Endometrial microvascular endothelial cells (primary cell): ENCODE measurements around the gene KRT33B. TPM values are rescaled to one million over a fixed set of nuclear protein-coding genes. Genes with fewer than 3 reads are reported as not detected.

Experiments used
- in situ Hi-C: cut with HindIII; loops from 2 replicates; pipeline ENCODE4 v1.10.0; 2017; ENCODE audit warnings: low sequenced_read_pairs, low pct_unique_long_range_greater_than_20kb; ENCODE audit errors: inconsistent ontology term
- total RNA-seq: library from RNA; depleted of rRNA; stranded (reverse); fragments of >200 nt; gene quantifications from one replicate; pipeline ENCODE4 v1.2.3, GENCODE V29; 2015; ENCODE audit errors: inconsistent ontology term

The KRT33B gene
- total RNA-seq = not detected

DNA sequence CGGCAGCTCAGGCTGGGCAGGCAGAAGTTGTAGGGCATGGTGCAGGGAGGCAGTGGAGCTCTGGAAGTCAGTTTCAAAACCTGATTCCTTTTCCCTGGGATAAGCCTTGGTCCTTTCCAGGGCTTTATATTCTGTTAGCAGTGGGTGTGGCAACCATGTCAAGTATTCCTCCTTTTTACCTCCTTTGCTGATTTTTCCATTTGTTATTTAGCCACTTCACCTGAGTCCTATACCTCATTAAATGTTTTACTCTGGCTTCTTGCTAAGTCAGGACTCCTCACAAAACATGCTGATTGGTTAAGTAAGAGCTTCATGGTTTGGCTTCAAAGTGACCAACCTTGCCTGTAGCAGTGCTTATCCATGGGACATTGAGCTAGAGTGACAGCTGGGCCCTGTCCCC lies at the start of gene KRT33B:
Gene KRT33B (minus strand): TSS at position 101 of the 400 bp plus-strand sequence. CDS start 63 bp downstream, at position 38.
- in situ Hi-C loops = no loop called here

DNA sequence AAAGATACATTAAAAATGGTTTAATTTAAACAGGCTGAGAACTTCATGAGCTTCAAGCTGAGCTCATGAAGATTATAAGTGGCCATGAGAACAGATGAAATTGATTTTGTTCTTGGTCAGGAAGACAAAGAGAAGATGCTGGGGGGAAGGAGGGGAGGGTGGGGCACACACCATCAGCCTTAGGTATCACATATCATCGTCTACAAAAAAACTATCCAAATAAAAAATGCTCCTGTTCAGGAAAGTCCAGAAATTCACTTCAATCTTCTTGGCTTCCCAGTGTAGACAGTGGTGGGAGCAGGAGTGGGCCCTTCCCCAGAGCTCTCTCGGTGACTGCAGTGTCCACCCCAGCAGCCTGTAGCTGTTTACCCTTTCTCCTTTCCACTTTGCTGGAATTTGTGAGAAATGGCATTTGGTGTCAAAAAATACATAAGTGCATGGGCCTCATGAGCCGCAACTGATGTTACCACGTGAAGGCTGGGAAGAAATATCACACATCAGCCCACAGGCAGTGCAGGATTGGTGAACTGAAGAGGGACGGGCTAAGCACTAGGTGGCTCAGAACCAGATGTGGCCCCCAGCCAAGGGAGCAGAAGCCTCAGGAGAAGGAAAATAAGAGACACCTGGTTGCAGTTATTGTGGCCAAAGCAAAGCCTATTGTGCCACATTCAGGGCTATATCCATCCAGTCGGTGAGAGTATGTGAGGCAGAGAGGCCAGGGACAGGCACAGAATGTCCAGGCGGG lies 48.7 kb upstream of the KRT33B start:
- in situ Hi-C loops = no loop called here

DNA sequence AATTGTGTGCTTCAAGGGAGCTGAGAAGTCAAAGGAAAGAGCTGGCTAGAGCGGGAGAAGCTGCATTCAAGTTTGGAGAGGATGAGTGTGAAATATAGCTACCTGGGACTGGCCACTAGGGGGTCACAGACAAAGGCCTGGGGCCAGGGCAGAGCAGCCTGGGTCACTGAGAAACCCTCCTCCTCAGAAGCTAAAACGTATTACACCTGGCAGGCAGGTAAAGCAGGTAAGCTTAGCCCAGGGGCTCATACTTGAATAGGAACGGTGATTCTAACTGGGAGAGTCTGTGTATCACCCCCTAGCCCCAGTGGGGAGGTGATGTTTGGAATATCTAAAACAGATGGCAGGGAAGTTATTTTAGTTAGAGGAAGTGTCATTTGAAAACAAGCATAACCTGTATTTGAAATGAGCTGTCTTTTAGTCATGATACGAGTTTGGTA lies 48.0 kb upstream of the KRT33B start:
- in situ Hi-C loops = no loop called here

DNA sequence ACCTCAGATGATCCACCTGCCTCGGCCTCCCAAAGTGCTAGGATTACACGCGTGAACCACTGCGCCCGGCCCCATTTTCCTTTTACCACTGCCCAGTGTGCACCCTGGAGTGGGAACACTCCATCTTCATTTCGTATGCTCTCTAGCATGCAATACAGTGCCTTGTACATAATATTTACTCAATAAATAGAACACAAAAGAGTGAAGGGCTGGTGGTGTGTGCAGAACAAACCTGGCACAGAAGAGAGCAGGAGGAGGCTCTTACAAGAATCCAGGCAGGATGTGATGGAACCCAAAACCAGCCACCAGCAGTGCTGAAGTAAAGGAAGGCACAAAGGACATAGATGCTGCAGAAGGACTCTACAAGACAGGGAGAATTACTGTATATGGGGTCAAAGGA lies 47.5 kb upstream of the KRT33B start:
- in situ Hi-C loops = no loop called here

DNA sequence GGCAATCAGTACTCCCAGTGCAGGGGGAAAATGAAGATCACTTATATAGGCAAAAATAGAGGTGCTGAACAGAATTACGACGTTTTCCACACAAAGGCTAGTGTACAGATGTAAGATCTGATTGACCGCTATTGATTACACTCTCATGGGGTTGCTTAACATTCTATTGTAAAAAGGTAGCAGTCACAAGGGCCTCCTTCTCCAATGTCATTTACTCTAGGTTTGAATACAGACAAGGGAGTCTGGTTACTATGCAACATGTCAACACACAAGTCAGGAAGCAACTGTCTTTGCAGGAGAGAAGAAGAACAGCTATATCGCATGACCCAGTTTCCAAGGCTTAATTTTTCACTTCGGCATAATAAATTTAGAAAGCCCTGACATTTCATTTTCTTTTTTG lies 46.9 kb upstream of the KRT33B start:
- in situ Hi-C loops = no loop called here

DNA sequence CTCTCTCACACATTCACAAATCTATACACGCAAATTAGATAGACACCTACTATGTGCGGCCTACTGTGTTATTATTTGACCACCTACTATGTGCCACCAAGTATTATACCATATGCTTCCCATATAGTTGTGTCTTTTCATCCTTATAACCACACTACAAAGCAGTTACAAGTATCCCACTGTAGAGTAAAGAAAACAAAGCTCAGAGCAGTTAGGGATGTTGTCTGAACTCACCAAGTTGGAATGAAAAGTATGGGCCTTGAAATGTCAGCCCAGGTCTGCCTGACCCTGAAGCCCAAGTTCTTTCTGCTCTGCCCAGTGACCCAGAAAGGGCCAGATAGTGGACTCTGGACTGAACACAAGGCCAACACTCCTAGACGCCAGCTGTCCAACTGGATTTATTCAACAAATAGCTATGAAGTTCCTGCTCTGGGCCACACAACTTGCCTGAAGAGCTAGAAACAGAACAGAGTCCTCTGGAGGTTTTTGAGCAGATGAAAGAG lies 46.3 kb upstream of the KRT33B start:
- in situ Hi-C loops = no loop called here

DNA sequence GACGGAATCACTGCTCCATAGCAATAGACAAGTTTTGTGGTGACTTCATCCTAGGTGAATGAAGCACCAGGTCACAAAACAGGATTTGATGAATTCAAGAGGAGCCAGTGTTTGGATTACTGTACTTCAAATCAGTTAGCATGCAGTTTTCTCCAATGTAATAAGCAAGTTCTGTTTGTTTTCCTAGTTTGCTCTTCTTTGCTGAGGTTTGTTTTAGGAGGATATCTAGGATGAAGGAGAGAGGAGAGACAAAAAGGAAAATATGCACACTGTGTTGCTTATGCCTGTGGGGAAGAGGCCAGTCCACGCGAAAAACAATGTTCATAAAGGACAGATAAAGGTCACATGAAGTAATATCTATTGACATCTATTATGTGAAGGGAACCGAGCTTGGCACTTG lies 45.8 kb upstream of the KRT33B start:
- in situ Hi-C loops = no loop called here

DNA sequence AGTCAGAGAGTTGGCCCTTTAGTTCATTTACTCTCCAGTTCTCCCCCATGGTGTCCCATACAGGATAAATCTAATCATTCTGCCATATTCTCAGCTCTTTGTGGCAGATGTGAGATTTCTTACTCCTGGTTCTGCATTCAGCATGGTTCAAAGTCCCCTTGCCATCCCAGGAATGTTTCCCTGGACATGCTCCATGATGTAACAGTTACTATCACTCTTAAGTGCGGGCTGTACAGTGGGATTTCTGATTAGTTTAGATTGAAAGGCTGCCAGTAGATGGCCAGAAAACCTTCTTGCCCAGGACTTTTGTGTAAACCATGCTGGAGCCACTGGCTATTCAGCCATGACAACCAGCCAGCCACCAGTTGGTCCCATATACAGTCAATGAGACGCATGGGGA lies 44.4 kb upstream of the KRT33B start:
- in situ Hi-C loops = no loop called here

DNA sequence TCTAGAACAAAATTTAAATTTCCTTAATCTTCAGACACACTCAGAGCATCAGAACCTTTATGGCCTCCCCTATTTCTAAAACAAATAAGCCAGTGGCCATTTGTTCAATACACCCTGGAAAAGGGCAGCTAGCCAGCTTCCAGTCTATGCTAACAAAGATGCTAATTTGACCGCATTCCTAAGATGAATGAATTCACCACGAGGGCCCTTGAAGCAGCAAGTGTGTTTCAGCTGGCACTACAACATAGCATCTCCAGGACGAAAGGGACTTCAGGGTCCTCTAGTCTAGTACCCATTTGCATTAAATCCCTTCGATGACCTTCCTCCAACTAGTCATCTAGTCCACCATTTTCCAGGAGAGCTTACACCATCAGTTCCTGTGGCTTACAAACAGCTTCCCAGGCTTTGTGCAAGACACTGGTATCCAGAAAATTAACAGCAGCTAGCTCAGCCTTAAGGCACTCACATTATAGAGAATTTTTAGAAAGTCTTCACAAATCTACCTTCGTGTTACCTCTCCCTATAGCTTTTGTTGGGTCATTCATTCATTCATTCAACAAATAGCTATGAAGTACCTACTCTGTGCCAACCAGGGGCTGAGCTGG lies 43.8 kb upstream of the KRT33B start:
- in situ Hi-C loops = no loop called here

DNA sequence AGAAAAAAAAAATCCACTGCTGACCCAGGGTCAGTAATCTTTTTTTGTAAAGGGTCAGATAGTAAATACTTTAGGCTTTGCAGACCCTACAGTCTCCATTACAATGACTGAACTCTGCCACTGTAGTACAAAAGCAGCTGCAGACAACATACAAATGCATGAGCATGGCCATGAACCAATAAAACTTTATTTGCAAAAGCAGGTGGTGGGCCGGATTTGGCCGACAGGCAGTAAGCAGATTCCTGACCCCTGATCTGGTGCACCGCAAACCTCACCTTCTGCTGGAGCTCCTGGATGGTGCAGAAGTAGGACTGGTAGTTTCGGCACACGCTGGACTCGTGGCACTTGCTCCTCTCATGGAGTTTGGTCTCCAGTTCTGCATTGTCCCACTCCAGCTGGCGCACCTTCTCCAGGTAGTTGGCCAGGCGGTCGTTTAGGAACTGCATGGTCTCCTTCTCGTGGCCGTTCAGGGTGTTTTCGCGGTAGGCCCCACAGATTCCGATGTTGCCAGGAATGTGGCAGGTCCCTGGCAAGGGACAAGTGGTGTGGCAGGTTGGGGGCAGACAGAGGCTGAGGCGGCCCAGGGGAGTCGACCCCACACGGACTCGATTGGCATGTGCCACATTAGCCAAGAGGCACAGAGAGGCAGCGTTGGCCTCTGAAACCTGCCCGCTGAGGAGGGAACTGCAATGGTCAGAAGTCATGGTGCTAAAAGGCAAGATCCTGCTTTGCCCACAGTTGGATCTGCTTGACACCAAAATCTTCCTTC lies 41.6 kb upstream of the KRT33B start:
- in situ Hi-C loops = no loop called here

DNA sequence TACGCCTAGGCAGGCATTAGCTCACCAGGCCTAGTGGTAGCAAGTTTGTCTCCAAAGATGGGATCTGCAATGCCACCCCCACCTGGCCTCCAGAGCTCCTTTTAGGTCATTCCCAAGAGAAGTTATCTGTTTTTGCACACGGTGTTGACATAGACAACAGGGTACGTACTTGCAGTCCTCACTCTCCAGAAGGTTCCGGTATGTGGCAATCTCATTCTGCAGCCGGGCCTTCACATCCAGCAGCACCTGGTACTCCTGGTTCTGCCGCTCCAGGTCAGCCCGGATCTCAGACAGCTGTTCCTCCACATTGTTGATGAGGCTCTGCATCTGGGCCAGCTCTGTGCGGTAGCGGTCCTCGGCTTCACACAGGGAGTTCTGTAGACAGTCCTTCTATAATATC lies 37.6 kb upstream of the KRT33B start:
- in situ Hi-C loops = no loop called here

DNA sequence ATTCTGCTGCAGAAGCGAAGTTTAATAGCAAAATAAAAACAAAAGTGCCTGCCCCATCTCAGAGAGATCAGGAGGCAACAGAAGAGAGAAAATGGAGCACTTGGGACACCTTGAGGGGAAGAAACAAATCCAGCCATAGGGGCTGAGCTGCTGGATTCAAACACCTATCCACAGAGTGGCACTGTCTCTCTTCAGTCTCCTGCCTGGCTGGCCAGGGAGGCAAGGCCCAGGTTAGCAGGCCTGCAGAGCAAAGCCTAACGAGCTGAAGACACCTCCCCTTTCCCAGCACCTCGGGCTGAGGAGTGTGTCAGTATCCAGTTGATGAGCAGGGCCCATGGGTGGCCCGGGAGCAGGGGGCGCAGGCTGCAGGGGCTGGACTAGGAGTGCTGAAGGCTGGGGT lies 36.6 kb upstream of the KRT33B start:
- in situ Hi-C loops = no loop called here

DNA sequence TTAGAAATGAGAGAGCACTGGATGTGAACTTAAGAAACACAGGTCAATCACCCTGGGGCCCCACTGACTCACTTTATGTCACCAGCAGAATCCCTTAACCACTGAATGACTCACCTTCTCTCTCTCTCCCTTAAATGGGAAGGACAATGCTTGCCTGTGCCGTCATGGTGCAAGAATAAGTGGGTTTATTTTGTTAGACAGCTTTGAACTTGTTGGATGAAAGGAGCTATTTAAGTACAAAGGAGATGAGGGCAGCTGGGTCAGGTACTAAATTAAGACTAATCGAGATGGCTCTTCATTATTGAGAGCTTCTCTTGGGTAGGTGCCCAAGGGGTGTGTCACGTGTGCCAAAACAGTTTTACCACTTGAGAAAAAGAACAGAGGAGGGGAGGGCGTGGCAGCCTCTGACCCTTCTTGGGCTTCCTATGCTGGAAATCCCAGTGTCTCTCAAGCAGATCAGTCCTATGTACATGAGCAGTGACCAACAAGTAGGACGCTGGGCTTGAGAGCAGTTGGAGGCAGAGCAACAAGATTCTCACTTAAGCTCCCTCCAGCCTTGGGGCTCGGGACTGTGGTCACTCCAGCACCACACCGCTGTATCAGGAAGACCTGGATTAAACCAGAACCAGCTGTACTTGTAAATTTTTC lies 34.5 kb upstream of the KRT33B start:
- in situ Hi-C loops = no loop called here

DNA sequence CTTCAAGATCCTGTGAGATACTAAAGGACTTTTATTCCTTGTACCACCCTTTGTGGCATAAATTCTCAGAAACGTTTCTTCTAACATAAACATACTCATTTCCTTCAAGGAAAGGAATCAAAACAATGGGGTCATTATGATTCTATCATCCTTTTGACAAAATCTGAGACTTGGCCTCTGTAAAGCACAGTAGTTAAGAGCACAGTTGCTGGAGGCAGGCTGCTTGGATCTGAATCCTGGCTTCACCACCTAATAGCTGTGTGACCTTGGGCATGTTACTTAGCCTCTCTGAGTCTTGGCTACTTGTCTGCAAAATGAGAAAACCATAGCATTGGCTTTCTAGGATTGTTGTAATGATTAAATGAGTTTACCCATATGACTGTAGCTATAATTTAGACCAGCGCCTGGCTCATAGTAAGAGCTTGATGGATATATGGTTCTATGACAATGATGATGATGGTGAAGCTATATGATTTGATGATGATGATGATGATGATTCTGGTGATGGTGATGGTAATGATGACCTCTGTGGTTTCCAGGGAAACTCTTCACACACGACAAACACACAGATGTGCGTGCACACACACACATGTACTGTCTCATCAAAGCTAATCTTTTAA lies 33.9 kb upstream of the KRT33B start:
- in situ Hi-C loops = no loop called here

DNA sequence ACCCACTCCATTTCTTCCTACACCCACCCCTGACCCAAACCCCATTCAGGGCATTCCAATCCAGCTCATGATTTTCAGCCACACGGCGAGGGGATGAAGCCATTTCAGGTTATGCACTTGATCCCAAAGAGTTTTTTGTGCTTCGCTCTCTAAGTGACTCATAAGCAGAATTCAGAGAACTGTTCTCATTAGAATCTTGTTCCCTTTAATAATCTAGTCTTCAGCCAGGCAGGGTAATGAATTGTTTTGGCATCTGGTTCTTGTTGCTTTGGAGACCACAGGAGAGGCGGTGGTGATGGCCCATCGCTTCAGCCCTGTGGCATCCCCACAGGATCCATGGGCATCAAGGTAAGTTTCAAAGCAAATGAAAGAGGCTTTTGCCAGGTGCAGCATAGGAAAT lies 32.5 kb upstream of the KRT33B start:
- in situ Hi-C loops = no loop called here

DNA sequence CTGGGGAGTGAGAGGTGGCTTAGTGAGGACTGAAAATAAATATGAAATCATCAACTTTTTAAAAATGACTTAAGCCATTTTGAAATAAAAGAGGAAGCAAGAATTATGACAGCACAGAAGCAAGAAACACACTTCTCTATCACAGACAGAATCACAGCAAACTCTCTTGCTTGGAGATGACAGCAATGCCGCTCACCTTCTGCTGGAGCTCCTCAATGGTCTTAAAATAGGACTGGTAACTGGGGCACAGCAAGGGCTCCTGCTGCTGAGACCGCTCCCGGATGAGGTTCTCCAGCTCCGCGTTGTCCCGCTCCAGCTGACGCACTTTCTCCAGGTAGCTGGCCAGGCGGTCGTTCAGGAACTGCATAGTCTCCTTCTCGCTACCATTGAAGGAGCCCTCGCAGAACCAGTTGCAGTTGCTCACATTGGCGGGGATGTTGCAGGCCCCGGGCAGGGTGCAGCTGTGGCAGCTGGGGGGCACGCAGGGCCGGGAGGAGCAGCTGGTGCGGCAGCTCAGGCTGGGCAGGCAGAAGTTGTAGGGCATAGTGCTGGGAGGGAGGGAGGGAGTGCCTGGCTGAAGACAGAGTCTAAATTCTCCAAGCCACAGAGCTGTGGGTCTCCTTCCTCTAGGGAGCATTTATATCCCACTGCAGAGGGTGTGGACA lies 27.5 kb upstream of the KRT33B start, which contains the start of gene KRT31:
Gene KRT31 (minus strand): TSS at position 613 of the 665 bp plus-strand sequence. CDS start 69 bp downstream, at position 544.
- in situ Hi-C loops = no loop called here

DNA sequence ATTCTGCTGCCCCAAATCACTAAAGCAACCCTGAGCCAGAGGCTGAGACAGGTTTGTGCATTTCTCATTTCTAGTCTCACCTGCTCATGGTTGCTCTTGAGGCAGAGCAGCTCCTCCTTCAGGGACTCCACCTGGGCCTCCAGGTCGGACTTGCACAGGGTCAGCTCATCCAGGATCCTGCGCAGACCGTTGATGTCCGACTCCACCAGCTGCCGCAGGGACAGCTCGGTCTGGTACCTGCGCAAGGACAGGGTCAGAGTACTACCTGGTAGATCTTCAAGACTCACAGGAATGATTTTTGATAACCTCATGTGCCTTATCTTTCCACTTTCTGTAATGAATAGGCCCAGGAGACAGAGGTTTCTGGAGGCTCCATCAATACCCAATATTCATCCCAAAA lies 26.7 kb upstream of the KRT33B start:
- in situ Hi-C loops = no loop called here

DNA sequence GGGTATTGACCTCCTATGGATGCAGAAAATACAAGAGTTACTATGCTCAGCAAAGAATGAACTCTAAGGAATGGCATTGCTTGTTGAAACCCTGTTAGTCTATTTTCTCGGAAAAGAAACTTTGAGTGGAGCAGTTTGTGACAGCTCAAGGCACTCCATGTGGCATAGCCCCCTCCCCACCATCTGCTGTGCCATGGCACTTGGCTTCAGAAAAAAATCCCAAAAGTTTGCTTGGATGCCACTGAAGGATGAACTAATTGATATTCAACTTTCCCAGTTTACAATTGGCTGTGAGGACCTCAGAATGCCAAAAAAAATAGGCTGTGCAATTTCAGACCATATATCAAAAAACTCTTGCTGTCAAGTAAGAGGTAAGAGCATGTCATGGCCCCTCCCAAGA lies 26.0 kb upstream of the KRT33B start:
- in situ Hi-C loops = no loop called here
